GM08714 (cell line): ENCODE measurements around the gene SERPINA1.

Experiments used
- H3K4me3 ChIP-seq: fragments of 200-500 bp; sonication (Bioruptor generic); 2 replicates; pipeline ENCODE4 v1.5.1; 2014; ENCODE audit warnings: mild to moderate bottlenecking, low read length, inconsistent platforms
- ZNF274 ChIP-seq: IDR thresholded peaks from 2 replicates; pipeline ENCODE4 v1.6.1; 2012; ENCODE audit warnings: mild to moderate bottlenecking, low read depth, low read length

The SERPINA1 gene

GRCh38 chr14:94393474-94393873 lies 5.1 kb upstream of the SERPINA1 start:
- no peak overlapping the region for H3K4me3 ChIP-seq

GRCh38 chr14:94392510-94392935 lies 4.1 kb upstream of the SERPINA1 start:
- no peak for TF ChIP-seq ZNF274
- H3K4me3 ChIP-seq = no peak overlapping the region

More at GRCh38 chr14:94393474-94393873, 5.1 kb upstream of the SERPINA1 start:
- no peak for TF ChIP-seq ZNF274

GRCh38 chr14:94391281-94391975 lies 3.0 kb upstream of the SERPINA1 start:
- TF ChIP-seq ZNF274 = no peak
- H3K4me3 ChIP-seq = no peak overlapping the region

GRCh38 chr14:94390372-94391086 lies 2.1 kb upstream of the SERPINA1 start:
- TF ChIP-seq ZNF274 = no peak
- H3K4me3 ChIP-seq = no peak overlapping the region

- H3K4me3 ChIP-seq = no peak overlapping the region
- no peak for TF ChIP-seq ZNF274
Observed at GRCh38 chr14:94389731-94390371, 1.4 kb upstream of the SERPINA1 start.

GRCh38 chr14:94389104-94389469 lies 685 bp upstream of the SERPINA1 start:
- TF ChIP-seq ZNF274 = no peak
- H3K4me3 ChIP-seq = no peak overlapping the region

GRCh38 chr14:94388027-94388383 lies 397 bp downstream of the SERPINA1 start:
- H3K4me3 ChIP-seq = no peak overlapping the region
- TF ChIP-seq ZNF274 = no peak

- no peak for TF ChIP-seq ZNF274
- no peak overlapping the region for H3K4me3 ChIP-seq
Observed at GRCh38 chr14:94387051-94388026, 1.1 kb downstream of the SERPINA1 start.

- no peak for TF ChIP-seq ZNF274
- H3K4me3 ChIP-seq = no peak overlapping the region
Observed at GRCh38 chr14:94386085-94387031, 2.0 kb downstream of the SERPINA1 start.

- H3K4me3 ChIP-seq = no peak overlapping the region
- TF ChIP-seq ZNF274 = no peak
Observed at GRCh38 chr14:94385553-94386057, 2.8 kb downstream of the SERPINA1 start.

- no peak overlapping the region for H3K4me3 ChIP-seq
- TF ChIP-seq ZNF274 = no peak
Observed at GRCh38 chr14:94384342-94384741, 4.1 kb downstream of the SERPINA1 start.

- no peak overlapping the region for H3K4me3 ChIP-seq
- TF ChIP-seq ZNF274 = no peak
Observed at GRCh38 chr14:94383777-94384176, 4.6 kb downstream of the SERPINA1 start.
